HAP-1 (cell line): ENCODE measurements around the gene CCDC80.
"Not testable (repeated sequence)": the region's sequence is repeated elsewhere in the genome, so short reads cannot be mapped to it uniquely, and the experiment has no call there.

Source experiments
- DNase-seq, 2 experiments: peaks; one replicate each; pipeline ENCODE4 v3.0.0-alpha.2; 2016 to 2020; ENCODE audit warnings: low spot score in 2 of 2
- H3K27me3 ChIP-seq: fragments of 250-450 bp; sonication (Bioruptor Pico); 2 replicates; pipeline ENCODE4 v1.5.1; 2020; ENCODE audit warnings: low read depth, mild to moderate bottlenecking, moderate library complexity
- H3K36me3 ChIP-seq: fragments of 250-450 bp; sonication (Bioruptor Pico); replicated peaks from 2 replicates; pipeline ENCODE4 v1.5.1; 2020; ENCODE audit warnings: mild to moderate bottlenecking
- H3K4me1 ChIP-seq: fragments of 250-450 bp; sonication (Bioruptor Pico); 2 replicates; pipeline ENCODE4 v1.5.1; 2020; ENCODE audit warnings: mild to moderate bottlenecking
- H3K4me3 ChIP-seq: fragments of 250-450 bp; sonication (Bioruptor Pico); 2 replicates; pipeline ENCODE4 v1.5.1; 2020; ENCODE audit warnings: mild to moderate bottlenecking, moderate library complexity
- H3K9me3 ChIP-seq: fragments of 250-450 bp; sonication (Bioruptor Pico); 2 replicates; pipeline ENCODE4 v1.5.1; 2020; ENCODE audit warnings: mild to moderate bottlenecking, moderate library complexity
- in situ Hi-C: fragments of 300-500 bp; cut with MboI; formaldehyde crosslinking; loops from 3 replicates; pipeline ENCODE4 v1.14.3; 2020; ENCODE audit warnings: low sequenced_read_pairs, inconsistent platforms, mixed read lengths

CCDC80 gene

DNA sequence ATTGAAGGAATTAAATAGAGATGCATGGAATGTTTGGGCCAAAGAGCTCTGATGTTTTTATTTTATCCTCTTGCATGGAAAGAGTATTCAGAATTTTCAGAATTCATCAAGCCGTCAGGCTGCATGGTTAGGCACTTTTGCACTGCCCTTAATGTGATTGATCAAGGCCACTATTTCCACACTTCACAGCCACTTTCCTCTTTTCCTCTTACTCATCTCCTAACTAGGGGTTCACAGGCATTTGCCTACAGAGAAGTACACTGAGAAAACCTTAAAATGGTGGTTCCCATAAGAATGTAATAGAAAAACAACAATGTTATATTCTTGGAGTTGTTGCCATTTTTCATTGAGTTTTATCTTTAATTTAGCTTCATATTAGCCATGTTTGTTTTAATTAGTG, 68.2 kb downstream of the CCDC80 start:
- in situ Hi-C loops: no loop called here

DNA sequence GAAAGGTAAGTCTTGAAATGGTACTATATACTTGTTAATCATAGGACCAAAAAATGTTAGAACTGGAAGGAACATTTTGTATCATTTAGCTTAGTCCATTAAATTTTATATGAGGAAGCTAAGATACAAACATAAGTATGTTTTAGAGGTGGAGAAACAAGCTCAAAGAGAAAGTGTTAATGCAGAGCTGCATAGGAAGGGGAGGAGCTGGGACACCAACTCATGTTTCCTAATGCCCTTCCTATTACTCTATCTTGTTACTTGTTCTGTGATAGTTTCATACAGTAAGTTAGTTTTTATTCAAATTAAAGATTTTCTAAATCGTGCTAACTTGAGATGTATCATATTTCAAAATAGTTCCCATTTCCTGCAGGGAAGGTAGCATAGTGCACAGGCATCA, 71.7 kb downstream of the CCDC80 start:
- H3K4me1 ChIP-seq: peaks cover 7% of the 10 kb centered on the region
- no peak for DNase-seq
- in situ Hi-C loops: no loop called here
- H3K9me3 ChIP-seq: no peaks in the 10 kb centered on the region
- peaks cover 7% of the 10 kb centered on the region for H3K36me3 ChIP-seq
- H3K27me3 ChIP-seq: no peaks in the 10 kb centered on the region
- no peak overlapping the region for H3K4me3 ChIP-seq

More for the DNA sequence above, 68.2 kb downstream of the CCDC80 start:
- Histone ChIP-seq H3K36me3 (peaks cover 7% of the 10 kb centered on the region), H3K4me1 (no peaks in the 10 kb centered on the region), H3K4me3 (no peak overlapping the region), H3K9me3 (no peaks in the 10 kb centered on the region), H3K27me3 (no peaks in the 10 kb centered on the region)
- no peak for DNase-seq

DNA sequence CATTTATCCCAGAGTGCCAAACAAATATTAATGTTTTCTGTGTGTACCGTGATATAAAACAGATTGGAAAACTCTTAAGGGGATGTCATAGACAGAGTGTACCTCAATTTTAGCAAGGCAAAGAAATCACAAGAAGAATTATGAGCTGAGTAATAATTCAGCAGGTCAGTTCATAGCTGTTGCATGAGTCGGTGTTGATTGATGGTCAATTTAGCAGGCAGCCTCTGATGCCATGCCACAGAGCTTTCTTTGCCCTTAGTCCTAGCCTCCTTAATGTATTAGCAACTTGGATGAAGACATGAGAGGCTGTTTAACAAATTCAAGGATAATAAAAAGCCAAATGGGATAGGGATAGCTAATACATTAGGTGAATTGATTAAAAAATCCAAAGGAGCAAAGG, 72.3 kb downstream of the CCDC80 start:
- Histone ChIP-seq H3K9me3 (no peaks in the 10 kb centered on the region), H3K27me3 (no peaks in the 10 kb centered on the region), H3K4me1 (peaks cover 13% of the 10 kb centered on the region), H3K36me3 (peaks cover 7% of the 10 kb centered on the region), H3K4me3 (no peak overlapping the region)
- DNase-seq: no peak
- in situ Hi-C loops: no loop called here

DNA sequence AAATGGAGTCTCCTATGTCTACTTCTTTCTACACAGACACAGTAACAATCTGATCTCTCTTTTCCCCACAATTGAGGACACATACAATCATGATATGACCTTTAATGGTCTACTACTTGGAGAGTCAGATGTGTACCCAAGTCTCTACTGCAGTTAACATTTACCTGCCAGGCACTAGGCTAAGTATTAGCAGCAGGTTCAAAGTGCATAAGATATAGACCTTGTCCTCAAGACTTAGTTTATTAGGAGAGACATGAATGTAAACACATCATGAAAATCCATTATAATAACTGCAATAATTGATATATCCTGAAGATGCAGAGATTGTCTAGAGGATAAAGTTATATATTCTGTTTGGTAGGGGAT, 76.0 kb downstream of the CCDC80 start:
- Histone ChIP-seq H3K9me3 (no peaks in the 10 kb centered on the region), H3K36me3 (no peaks in the 10 kb centered on the region), H3K4me3 (no peak overlapping the region), H3K4me1 (peaks cover 19% of the 10 kb centered on the region), H3K27me3 (no peaks in the 10 kb centered on the region)
- in situ Hi-C loops: no loop called here
- DNase-seq: no peak

DNA sequence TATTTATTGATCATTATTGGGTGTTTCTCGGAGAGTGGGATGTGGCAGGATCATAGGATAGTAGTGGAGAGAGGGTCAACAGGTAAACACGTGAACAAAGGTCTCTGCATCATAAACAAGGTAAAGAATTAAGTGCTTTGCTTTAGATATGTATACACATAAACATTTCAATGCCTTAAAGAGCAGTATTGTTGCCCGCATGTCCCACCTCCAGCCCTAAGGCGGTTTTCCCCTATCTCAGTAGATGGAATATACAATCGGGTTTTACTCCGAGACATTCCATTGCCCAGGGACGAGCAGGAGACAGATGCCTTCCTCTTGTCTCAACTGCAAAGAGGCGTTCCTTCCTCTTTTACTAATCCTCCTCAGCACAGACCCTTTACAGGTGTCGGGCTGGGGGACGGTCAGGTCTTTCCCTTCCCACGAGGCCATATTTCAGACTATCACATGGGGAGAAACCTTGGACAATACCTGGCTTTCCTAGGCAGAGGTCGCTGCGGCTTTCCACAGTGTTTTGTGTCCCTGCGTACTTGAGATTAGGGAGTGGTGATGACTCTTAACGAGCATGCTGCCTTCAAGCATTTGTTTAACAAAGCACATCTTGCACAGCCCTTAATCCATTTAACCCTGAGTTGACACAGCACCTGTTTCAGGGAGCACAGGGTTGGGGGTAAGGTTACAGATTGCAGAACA, 76.5 kb downstream of the CCDC80 start:
- not testable (repeated sequence) for H3K36me3 ChIP-seq

DNA sequence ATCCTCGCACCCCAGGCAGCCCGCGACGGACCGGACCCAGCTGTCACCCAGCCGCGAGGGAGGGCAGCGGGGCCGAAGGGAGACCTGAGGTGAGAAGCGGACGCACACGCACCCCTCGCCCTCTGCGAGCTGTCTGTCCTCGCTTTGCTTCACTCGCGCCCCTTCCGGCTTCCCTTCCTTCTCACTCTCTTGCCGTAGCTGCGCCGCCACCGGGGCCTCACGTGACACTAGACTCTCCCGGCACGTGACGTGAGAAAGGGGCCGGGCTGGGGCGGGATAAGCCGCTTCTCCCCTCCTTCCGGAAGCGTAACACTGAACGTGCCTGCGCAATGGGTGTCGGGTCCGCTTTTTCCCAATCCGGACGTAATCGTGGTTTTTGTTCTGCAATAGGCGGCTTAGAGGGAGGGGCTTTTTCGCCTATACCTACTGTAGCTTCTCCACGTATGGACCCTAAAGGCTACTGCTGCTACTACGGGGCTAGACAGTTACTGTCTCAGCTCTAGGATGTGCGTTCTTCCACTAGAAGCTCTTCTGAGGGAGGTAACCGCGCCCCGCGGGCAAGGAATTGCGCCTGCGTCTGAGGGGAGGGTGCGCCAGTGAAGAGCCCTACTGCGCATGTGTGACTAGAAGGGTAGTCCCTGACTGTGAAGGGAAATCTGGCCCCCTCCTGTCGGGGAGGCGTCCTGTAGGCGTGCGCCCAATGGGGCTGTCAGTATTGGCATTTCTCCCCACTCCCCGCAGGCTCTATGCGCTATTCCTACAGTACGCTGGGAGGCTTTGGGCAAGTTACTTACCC, 79.0 kb downstream of the CCDC80 start, which contains the start of the genes ATG3 and SLC35A5:
TSS of gene ATG3 (minus strand) at position 229 of the 796 bp plus-strand sequence. CDS start 434 bp downstream, outside the sequence.
TSS of gene SLC35A5 (plus strand) at position 312 of the 796 bp plus-strand sequence. CDS start 1,359 bp downstream, outside the sequence.
- H3K36me3 ChIP-seq: peaks cover 9% of the 10 kb centered on the region; the same call in 1 of the 2 replicates
- H3K4me1 ChIP-seq: peaks cover 26% of the 10 kb centered on the region
- peak; percentile 98 to 99 for DNase-seq
- peak within 1 kb of the TSS; percentile 56 for H3K4me3 ChIP-seq
- no peaks in the 10 kb centered on the region for H3K27me3 ChIP-seq
- H3K9me3 ChIP-seq: no peaks in the 10 kb centered on the region
- in situ Hi-C loops: no loop called here

More for the DNA sequence above, 76.5 kb downstream of the CCDC80 start:
- H3K9me3 ChIP-seq, H3K27me3 ChIP-seq, in situ Hi-C loops: not testable (repeated sequence)
- peak overlapping the region; percentile 6; the same call in 1 of the 2 replicates for H3K4me3 ChIP-seq
- DNase-seq: peak; percentile 41 to 79
- H3K4me1 ChIP-seq: peaks cover 24% of the 10 kb centered on the region

DNA sequence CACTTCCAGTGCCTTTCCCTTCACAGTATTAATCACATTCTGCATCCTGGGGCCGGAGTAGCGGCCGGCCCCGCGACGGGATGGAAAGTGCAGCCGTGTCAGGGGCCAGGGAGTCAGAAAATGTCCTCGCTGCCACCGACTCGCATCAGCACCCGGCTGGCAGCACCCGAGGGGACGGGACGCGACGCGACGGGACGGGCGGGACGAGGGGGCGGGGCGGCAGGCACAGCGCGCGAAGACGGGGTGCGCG, 79.5 kb downstream of the CCDC80 start:
- no peak for DNase-seq
- Histone ChIP-seq H3K4me3 (peak overlapping the region; percentile 56), H3K9me3 (no peaks in the 10 kb centered on the region), H3K36me3 (peaks cover 9% of the 10 kb centered on the region; the same call in 1 of the 2 replicates), H3K27me3 (no peaks in the 10 kb centered on the region), H3K4me1 (peaks cover 26% of the 10 kb centered on the region)
- in situ Hi-C loops: no loop called here

DNA sequence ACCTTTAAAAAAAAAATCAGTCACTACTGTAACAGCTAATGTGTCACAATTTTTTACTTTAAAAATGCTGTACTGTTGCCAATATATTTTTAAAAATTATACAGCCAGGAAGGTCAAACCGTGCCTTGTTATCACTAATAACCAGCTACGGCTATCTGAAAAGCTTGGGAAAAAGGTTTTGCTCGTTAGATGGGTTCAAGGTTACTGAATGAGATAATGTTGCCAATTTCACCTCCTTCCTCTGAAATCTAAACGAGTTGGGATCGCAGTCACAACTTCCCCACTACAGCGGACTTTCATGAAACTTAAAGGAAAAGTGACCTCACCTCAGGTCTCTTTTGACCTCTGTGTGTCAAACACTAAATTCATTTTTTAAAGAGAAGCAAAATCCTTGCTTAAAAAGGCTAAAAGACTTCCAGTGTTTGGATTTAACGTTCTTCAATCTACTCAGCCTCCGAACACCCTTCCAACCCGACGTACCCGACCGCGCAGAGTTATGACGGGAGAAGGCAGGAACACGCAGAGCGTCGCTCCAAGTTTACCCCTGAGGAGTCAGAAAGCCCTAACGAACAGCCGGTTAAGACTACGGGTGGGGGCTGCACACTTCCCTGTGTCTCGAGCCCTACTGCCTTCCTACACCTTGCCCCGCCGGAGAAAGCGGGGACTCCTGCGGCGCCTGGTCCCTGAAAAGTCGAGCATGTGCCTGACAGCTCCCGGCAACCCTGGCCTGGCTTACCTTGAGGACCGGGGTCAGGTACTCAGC, 80.0 kb downstream of the CCDC80 start:
- peak; percentile 68 to 78 for DNase-seq
- H3K4me3 ChIP-seq: peak overlapping the region; percentile 56
- peaks cover 9% of the 10 kb centered on the region for H3K36me3 ChIP-seq
- H3K9me3 ChIP-seq: no peaks in the 10 kb centered on the region
- in situ Hi-C loops: no loop called here
- H3K27me3 ChIP-seq: no peaks in the 10 kb centered on the region
- H3K4me1 ChIP-seq: peaks cover 26% of the 10 kb centered on the region

DNA sequence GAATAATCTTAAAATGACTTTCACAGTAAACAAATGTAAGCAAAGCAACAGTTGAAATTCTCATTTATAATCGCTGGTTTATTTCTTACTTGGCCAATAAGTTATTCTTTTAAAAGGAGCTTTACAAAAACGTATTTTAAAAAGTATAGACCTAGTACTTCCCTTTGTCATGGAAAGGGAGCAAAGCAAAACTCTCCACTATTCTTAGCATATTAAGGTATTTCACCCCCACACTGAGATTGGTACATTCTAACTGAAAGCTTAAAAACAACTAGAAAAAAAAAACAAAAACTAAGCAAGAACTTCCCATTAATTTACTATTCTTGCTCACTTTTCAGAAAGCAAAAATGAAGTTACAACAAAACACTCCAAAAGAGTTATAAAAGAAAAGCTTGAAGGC, 80.6 kb downstream of the CCDC80 start:
- peaks cover 26% of the 10 kb centered on the region for H3K4me1 ChIP-seq
- in situ Hi-C loops: no loop called here
- peaks cover 9% of the 10 kb centered on the region for H3K36me3 ChIP-seq
- H3K9me3 ChIP-seq: no peaks in the 10 kb centered on the region
- no peaks in the 10 kb centered on the region for H3K27me3 ChIP-seq
- DNase-seq: no peak
- peak overlapping the region; percentile 56 for H3K4me3 ChIP-seq

DNA sequence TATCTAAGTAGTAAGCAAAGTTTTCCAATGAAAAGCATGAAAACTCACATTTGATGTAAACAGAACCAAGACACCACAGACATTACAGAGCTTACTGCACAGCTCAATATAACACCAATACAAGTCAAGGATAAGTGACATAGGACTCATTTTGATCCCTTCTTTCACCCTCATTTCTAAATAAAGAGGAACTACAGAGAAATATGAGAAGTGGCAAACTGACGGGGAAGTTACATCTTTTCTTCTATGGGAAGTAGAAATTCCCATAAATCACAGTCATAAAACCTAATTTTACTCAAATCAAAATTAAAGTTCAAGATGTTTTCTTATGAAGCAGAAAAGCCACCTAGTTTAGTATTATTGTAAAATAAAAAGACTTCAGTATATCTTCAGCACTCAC, 83.0 kb downstream of the CCDC80 start:
- no peaks in the 10 kb centered on the region for H3K9me3 ChIP-seq
- peaks cover 9% of the 10 kb centered on the region for H3K4me1 ChIP-seq
- DNase-seq: no peak
- H3K27me3 ChIP-seq: no peaks in the 10 kb centered on the region
- peaks cover 9% of the 10 kb centered on the region for H3K36me3 ChIP-seq
- in situ Hi-C loops: no loop called here
- H3K4me3 ChIP-seq: no peak overlapping the region

DNA sequence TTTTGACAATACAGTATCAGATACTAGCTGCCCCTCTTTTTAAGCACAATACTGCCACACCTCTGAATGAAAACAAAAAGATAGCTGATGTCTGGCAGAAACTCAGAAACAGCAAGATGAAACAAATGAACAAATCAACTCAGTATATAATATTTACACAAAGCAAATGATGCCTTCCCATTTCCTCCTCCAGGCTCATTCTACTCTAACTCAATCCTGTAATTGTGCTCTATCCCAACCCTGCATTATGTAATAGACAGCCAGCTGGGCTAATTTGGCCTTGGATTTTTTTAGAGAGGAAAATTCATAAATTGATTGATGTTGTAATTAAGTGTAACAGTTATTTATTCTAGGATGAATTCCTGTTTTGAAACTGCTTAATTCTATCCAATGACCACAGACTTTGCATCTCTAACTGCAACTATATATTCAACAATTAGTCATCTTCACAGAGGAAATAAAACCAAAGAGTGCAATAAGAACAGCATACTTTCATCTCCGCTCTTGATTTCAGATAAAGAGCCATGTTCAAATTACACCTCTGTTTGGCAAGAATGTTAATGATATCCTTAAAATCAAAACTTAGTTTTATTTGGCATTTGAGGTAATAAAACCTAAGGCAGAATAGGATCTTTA, 85.3 kb downstream of the CCDC80 start:
- H3K27me3 ChIP-seq: no peaks in the 10 kb centered on the region
- no peak overlapping the region for H3K4me3 ChIP-seq
- in situ Hi-C loops: no loop called here
- peaks cover 9% of the 10 kb centered on the region for H3K36me3 ChIP-seq
- DNase-seq: no peak
- H3K9me3 ChIP-seq: no peaks in the 10 kb centered on the region
- peaks cover 9% of the 10 kb centered on the region for H3K4me1 ChIP-seq

DNA sequence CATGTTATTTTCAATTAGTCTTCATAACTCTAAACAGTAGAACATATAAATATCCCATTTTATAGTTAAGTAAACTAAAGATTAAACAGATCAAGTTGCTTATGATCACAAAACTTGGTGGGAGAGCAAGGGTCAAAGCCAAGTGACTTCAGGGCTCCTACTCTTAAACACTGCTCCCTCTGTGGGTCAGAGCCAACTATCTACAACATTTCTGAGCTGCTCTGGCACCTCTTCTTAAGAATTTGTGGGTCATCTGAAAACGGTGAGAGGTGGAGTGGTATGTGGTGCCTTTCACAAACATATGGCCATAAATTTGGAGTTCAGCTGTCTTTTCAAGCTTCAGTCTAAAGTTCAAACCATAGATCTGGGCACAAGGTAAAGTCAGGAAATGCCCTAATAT, 90.1 kb downstream of the CCDC80 start:
- H3K36me3 ChIP-seq: peaks cover 19% of the 10 kb centered on the region
- DNase-seq: no peak
- in situ Hi-C loops: no loop called here

More for the DNA sequence above, 90.1 kb downstream of the CCDC80 start:
- H3K4me3 ChIP-seq: no peak overlapping the region
- no peaks in the 10 kb centered on the region for H3K27me3 ChIP-seq
- H3K4me1 ChIP-seq: no peaks in the 10 kb centered on the region
- H3K9me3 ChIP-seq: no peaks in the 10 kb centered on the region
